ENCODE measurements around the gene PDIA6.
A peak's percentile ranks its signal among the peaks of the same experiment; 100 is the strongest.

PDIA6 gene

DNA sequence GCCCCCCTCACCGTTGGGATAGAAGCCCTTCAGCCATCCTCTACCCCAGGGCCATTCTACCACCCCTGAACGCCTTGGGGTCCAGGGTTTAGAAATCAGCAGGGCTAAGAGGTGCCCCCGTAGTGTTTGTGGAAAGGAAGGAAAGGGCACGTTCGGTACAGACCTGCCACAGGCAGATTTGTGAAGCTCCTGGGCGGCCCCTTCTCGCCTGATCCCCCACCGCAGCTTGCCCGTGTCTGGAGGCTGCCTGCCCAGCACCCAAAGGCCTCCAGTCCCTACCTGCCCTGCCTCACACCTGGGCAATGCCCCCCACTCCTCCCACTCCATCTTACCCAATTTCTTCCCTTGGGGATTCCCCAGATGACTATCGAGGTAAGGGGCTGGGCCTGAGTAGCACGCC lies 69.9 kb downstream of the PDIA6 start:
- no peak overlapping the region for H3K4me3 ChIP-seq (replicated peaks; ENCODE audit: low read depth, low read length)
- TF ChIP-seq, protein P1, sequence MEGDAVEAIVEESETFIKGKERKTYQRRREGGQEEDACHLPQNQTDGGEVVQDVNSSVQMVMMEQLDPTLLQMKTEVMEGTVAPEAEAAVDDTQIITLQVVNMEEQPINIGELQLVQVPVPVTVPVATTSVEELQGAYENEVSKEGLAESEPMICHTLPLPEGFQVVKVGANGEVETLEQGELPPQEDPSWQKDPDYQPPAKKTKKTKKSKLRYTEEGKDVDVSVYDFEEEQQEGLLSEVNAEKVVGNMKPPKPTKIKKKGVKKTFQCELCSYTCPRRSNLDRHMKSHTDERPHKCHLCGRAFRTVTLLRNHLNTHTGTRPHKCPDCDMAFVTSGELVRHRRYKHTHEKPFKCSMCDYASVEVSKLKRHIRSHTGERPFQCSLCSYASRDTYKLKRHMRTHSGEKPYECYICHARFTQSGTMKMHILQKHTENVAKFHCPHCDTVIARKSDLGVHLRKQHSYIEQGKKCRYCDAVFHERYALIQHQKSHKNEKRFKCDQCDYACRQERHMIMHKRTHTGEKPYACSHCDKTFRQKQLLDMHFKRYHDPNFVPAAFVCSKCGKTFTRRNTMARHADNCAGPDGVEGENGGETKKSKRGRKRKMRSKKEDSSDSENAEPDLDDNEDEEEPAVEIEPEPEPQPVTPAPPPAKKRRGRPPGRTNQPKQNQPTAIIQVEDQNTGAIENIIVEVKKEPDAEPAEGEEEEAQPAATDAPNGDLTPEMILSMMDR (IDR thresholded peaks at IDR 0.05; ENCODE audit: low read length, missing control alignments), result no peak
- DNase-seq (ENCODE audit: low read depth), result no peak

DNA sequence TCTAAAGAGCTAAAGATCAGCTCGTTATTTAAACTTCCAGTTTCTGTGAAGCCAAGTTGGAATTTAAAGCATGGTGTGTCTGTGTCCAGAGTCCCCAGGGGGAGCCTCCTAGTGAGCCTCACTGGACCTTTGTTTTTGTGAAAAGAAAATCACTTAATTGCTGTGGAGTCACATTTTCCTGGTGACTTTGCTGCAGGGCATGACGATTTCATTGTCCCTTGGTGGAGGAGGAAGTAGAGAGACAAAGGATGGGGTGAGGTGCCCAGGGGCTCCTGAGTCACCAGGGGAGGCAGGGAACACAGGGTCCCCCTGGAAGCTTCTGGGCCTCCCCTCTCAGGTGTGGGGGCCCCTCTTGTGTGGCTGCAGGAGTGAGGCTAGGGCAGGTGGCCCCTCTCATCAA lies 71.4 kb downstream of the PDIA6 start:
- TF ChIP-seq, protein P1 (IDR thresholded peaks at IDR 0.05; ENCODE audit: low read length, missing control alignments), result no peak
- H3K4me3 ChIP-seq (replicated peaks; ENCODE audit: low read depth, low read length), result no peak overlapping the region
- DNase-seq (ENCODE audit: low read depth), result no peak

DNA sequence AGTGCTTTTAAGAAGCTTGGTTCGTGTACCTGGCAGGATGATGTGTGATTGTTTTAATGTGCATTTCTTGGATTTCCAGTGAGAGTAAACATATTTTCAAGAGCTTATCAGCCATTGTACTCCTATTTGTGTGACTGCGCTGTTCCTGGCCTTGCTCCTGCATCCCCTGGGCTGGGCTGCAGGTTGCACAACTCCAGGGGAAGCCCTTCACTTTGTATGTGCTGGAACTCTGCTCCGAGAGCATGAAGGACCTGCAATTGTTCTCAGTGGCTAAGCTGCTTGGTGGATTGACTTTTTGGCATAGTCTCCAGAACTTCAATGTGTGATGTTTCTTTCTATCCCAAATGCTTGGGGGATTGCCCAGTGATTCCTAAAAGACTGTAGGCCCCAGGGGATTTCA lies 72.4 kb downstream of the PDIA6 start:
- no peak overlapping the region for H3K4me3 ChIP-seq (replicated peaks; ENCODE audit: low read depth, low read length)
- TF ChIP-seq, protein P1 (IDR thresholded peaks at IDR 0.05; ENCODE audit: low read length, missing control alignments), result no peak
- peak; percentile 57 for DNase-seq (ENCODE audit: low read depth)

DNA sequence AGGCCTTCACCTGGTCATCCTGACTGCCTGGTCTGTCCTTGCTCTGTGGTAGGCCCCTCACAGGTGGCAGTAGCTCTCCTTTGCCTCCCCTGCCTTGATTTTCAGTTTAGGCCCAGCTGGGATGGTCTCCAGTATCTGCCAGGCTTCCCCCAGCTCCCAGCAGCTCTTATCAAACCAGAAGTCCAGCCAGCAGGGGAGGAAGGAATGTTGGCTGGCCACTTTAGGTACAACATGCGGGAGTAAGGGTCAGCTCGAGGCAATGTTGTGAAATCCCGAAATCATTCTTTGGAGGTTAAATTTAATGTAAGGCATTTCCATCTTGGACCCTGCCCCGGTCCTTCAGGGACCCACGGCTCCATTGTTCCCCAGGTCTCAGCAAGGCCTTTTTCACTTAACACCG lies 74.4 kb downstream of the PDIA6 start:
- TF ChIP-seq, protein P1 (IDR thresholded peaks at IDR 0.05; ENCODE audit: low read length, missing control alignments), result no peak
- H3K4me3 ChIP-seq (replicated peaks; ENCODE audit: low read depth, low read length), result no peak overlapping the region
- no peak for DNase-seq (ENCODE audit: low read depth)

DNA sequence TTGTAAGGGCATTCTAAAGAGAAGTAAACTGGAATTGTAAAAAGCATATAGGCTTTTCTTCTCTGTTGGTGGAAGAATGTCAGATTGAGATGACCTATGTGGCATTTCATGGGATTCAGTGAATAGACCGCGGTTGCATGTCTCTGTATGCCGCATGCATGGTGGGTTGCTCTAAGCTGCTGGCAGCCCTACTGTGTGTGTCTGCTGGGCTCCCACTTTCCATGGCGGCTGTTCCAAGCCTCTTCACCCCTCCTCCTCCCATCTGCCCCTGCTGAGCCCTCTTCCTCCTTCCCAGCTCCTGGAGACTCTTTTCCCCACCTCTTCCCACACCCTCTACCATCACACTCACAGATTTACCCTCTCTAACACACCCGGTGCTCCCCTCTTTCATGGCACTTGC lies 78.6 kb downstream of the PDIA6 start:
- TF ChIP-seq, protein P1 (IDR thresholded peaks at IDR 0.05; ENCODE audit: low read length, missing control alignments), result no peak
- DNase-seq (ENCODE audit: low read depth), result no peak
- H3K4me3 ChIP-seq (replicated peaks; ENCODE audit: low read depth, low read length), result no peak overlapping the region

DNA sequence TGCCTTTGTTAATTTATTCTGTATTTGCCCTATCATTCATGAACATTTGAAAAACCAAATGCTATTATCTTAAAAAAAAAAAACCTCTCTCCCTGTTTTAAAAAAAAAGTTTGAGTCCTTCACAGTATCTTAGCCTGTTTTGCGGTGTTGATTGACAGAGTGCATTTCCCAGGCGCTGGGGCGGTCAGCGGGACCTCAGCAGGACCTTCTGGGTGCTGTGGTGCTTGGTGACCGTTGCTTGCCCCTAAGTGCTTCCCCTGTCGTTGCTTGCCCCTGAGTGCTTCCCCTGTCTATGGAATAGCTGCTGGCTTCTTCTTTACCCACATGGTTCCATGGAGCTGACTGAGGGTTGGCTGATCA lies 79.0 kb downstream of the PDIA6 start:
- H3K4me3 ChIP-seq (replicated peaks; ENCODE audit: low read depth, low read length), result no peak overlapping the region
- TF ChIP-seq, protein P1 (IDR thresholded peaks at IDR 0.05; ENCODE audit: low read length, missing control alignments), result no peak
- DNase-seq (ENCODE audit: low read depth), result no peak
